GM18519 (cell line): ENCODE measurements around the gene ATF3.

Experiments
- ATAC-seq: cut with Tn5 transposase; IDR thresholded peaks from one replicate; pipeline ENCODE4 v1.9.1; 2021; ENCODE audit warnings: mild to moderate bottlenecking, moderate library complexity; ENCODE audit not compliant: unreplicated experiment, low FRiP score

The ATF3 gene, protein sequence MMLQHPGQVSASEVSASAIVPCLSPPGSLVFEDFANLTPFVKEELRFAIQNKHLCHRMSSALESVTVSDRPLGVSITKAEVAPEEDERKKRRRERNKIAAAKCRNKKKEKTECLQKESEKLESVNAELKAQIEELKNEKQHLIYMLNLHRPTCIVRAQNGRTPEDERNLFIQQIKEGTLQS

DNA sequence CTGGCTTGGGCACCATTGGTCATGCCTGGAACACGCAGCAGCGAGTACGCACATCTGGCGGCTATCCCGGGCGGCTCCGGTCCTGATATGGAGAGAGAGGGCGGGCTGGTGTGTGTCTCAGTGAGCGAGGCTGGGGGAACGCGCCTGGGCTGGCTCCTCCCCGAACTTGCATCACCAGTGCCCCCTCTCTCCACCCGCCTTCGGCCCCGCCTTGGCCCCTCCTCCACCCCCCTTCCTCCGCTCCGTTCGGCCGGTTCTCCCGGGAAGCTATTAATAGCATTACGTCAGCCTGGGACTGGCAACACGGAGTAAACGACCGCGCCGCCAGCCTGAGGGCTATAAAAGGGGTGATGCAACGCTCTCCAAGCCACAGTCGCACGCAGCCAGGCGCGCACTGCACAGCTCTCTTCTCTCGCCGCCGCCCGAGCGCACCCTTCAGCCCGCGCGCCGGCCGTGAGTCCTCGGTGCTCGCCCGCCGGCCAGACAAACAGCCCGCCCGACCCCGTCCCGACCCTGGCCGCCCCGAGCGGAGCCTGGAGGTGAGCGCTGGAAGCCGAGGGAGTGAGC is at the start of gene ATF3:
TSS of gene ATF3 (plus strand) at position 370 of the 567 bp plus-strand sequence. CDS start 6,261 bp downstream, outside the sequence.
- ATAC-seq: peak; percentile 51

DNA sequence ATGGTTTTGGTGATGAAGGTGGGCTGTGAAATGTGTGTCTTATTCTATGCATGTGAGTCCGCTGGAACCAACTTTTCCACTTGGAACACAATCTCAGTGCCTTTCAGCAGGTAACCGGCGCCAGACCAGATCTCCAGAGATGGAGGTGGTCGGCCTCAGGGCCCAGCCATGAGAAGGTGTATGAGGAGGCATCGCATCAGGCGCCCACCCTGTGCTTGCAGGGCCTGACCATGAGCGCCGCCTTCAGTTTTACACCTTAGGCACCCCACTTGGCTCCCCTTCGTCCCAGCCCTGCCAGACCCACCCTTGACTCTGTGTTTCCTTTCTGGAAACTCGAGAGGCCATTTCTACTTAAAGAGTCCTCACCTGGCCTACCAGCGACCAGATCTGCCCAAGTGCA is 48.6 kb upstream of the ATF3 start:
- ATAC-seq: no peak

DNA sequence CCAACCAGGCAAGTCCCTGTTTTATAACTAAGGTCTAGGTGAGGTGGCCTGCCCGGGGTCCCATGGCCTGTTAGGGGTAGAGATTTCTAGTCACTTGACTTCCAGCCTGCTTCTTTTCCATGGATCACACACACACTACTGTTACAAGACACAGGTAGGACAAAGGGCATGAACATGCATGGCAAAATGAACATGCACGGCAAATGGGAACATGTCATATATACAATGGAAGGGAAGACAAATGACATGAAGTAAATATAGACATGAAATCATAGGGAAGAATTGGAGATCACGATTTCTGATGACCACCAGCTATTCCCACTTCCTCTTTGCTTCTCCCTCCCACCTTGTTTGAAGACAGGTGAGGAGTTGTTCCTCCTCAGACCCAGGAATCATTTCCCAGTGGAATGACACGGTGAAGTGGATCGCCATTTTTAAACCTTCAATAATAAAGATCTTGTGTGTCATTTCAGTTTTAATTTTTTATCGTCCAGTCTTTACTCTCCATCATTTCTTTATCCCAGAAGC is 47.6 kb upstream of the ATF3 start:
- ATAC-seq: no peak

DNA sequence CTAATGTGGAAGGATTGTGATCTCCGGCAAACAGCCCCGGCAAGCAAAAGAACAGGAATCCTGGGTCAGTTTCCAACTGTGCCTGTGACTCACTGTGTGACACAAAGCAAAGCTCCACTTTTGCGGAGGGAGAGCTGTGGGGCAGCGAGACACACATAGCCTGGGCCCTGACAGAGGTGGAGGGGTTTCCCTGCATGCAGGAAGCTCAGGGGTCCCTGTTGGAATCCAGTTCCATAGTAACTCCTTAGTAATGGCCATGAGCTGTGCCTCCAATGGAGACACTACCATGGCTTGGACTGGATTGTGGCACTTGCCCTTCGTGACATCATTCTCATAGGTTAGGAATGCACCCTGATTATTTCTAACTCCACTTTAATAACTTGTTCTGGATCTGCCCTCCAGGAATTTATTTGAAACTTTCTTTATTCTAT is 47.0 kb upstream of the ATF3 start:
- no peak for ATAC-seq

DNA sequence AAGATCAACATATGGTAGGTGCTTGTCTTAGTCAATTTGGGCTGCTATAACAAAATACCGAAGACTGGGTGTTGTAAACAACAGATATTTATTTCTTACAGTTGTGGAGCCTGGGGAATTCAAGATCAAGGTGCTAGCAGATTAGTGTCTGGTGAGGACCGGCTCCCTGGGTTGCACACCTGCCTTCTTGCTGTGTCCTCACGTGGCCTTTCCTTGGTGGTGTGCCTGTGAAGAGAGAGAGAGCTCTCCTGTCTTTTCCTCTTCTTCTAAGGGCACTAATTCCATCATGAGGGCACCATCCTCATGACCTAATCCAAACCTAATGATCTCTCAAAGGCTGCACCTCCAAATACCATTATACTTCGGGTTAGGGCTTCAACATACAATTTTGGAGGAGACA is 45.8 kb upstream of the ATF3 start:
- ATAC-seq: no peak

DNA sequence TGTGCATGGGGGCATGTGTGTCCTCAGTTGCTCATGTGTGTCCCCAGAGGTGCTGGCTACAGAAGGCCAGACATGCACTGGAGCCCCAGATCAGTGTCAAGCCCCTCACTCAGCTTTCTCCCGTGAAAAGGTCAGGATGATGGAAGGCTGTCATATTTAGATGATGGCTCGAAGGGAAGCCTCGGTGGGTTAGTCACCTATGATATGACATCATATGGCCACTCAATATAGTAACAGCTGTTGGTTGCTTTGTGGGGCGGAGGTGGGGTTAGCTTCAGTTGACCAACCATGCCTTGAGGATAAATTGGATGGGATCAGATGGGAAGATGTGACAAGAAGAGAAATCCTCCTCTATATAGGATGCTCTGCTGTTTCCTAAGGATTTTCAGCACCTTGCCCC is 43.5 kb upstream of the ATF3 start:
- no peak for ATAC-seq

DNA sequence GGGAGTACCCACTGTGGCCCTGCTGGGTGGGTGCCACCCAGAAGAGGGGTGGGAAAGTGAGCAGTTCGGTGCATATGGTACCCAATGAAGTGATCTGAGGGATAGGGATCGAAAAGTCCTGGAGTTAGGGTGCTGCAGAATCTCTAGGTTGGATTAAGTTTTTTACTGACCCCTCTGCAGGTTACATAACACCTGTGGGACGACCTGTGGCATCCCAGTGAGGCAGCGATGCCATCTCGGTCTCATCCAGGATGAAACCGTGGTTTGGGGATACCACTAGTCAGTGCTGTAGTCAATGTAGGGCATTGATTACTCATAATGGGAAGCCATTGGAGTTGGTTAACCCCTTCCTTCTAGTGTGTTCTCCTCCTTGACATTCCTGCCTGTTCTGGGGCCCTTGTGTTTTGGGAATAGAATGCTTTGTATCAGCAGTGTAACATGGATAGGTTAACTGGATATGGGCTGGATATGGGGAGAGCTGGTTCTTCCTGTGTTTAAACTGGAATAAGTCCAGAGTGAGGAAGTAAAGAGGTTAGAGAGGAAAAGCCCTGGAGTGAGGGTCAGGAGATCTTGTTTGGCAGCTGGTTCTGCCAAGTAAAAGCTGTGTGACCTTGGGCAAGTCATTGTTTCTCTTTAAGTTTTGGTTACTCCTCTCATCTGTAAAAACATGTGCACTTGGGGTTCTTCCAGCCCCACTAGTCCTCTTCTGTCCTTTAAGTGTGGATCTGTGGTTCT is 42.8 kb upstream of the ATF3 start:
- ATAC-seq: no peak

DNA sequence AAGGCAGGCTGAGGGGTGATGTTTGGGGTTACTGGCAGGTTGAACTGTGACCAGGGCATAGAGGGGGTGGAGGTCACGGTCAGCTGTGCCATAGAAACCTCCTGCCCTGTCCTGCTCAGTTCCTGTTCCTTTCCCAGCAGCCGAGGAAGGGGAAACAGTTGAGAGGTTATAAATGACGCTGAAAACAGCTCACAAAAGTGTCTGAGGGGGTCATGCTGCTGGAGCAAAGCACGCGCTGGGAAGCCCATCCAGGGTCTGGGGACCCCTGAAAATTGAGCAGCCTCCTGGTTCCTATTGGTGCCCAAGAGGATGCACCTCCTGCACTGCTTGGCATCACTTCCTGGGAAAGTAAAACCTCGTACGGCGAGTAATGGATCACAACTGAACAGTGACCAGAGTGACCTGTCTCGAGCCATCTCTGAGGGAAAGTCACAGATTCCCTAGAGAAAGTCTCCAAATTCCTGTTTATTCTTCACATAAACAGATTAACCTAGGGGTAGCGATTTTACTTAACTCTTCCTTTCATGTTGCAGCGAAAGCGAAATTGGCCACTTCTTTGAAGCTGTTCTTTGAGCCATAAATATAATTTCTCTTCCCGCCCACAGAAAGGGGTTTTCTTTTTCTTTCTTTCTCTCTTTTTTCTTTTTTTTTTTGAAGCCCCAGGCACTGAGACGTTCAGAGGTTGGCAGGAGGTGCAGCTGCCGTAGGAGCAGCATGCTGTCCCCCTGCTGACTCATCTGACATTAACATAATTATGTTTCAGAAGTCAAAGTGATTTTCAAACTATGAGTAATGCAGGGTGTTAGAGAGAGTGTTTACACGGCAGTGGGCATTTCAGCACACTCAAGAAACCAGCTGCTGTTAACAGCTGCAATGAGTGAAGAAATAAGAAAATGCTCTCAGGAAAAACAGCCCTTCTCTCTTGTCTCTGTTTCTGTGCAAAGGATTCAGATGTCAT is 41.8 kb upstream of the ATF3 start:
- peak; percentile 98 for ATAC-seq

DNA sequence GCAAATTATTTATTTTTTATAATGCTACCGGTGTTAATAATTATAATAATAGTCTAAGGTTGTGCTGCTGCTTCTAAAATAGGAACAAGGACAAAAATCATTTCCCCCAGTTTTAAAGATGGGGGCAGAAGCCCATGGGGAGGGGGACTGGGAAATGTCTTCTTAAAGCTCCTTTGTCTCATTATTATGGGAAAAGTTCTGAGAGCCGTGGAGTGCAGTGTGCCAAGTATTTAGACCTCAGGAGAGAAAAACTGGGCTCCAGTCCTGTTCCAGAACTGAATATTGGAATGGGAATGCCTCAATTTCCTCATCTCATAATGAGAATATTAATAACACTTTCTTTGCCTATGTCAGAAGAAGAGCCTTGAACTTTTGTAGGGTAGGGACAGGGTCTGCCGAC is 40.9 kb upstream of the ATF3 start:
- ATAC-seq: no peak

DNA sequence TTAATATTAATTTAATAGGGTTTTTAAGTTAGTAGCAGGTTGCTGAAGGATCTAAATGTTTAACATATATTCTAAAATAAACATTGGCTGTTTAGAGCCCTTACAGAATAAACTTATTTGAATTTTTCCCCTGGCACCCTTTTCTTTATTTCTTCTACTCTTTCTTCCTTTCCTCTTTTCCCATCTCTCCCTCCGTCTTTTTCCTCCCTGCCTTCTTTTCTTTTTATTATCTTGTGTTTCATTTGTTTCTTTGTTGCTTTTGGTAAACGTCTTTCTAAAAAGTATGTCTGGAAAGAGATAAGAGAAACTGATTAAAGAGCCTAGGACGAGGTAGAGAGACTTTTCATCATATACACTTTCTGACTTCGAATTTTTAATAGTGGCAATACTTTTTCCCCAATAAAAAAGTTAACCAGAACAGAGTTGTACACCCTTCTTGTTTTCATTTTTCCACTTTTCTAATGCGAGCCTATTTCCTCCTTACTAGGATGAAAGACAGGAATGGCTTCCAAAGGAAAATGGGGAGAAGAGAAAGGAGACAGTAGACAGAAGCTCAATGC is 39.5 kb upstream of the ATF3 start:
- ATAC-seq: no peak

DNA sequence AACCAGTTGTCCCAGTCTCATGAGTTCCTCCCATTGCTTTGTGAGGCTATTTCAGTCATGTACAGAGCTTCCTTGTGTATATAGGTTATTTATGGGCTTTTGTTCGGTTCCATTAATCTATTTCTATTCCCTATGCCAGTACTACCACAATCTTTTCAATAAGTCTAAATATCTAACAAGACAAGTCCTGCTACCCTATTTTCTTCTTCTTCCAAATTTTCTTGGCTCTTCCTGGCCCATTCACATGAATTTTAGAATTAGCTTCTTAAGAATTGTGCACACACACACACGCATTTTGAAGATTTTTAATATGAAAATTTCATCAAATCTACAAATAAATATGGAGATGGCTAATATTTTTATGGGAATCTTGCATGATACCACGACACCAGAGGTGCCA is 33.8 kb upstream of the ATF3 start:
- ATAC-seq: no peak

DNA sequence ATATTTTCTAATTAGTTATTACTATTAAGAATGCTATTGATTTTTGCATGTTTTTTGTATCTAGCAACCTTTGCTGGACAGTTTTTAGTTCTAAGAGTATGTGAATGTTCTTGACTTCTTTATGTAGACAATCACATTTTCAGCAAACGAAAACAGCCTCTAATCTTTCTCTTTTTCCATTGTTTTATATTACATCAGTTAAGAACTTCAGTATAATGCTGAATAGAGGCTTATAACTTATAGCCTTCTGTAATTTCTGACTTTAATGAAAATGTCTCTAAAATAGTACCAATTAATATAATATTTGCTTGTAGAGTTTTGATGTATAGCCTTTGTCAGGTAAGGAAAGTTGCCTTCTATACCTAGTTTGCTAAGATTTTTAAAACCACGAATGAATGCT is 33.2 kb upstream of the ATF3 start:
- no peak for ATAC-seq

DNA sequence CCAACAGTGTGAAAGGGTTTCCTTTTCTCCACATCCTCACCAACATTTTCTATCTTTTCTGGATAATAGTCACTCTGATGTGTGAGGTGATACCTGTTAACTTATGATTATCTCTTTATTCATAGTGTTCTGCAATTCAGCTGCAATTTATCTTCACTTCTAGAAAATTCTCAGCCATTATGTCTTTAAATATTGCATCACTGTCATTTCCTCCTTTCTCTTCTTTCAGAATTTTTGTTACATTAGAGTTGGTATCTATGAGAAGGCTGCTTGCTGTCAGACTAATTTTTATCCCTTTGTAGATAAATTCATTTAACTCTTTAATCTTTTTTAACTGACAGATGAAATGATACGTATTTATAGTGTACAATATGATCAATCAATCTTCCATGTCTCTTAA is 30.5 kb upstream of the ATF3 start:
- ATAC-seq: no peak

DNA sequence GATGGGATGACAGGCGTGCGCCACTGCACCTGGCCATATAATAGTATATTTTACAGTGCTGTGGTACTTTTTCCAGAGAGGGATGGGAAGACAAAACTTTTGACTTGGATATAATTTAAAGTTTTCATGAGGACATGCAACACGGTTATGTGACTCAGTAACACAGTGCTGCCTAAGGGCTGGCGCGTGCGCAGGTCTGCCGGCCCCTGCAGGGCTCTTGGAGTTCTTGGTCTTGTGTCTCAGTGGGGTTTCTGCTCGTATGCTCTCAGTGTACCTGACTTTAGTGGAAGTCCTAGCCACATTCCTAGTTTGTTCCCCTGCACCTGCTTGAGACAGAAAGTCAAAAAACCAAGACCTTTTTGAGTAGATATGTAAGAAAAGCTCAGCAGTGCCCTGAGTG is 27.5 kb upstream of the ATF3 start:
- ATAC-seq: no peak

DNA sequence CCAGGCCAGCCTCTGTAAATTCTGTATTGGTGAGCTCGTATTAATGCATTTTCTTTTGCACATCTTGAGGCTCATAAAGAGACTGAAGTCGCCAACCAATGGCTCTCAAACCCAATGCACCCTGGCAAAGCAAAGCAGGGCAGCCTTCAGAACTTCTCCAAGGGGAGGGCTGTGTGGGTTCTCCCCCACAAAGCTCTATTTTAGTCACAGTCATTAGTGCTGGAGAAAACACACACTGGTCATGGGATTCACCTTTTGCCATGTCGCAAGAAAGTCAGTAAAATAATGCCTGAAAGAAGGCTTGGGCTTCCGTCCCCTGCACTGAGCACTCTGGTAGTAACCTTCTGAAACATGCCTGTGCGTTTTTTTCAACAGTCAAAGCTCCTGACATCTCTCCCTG is 26.3 kb upstream of the ATF3 start:
- ATAC-seq: no peak

DNA sequence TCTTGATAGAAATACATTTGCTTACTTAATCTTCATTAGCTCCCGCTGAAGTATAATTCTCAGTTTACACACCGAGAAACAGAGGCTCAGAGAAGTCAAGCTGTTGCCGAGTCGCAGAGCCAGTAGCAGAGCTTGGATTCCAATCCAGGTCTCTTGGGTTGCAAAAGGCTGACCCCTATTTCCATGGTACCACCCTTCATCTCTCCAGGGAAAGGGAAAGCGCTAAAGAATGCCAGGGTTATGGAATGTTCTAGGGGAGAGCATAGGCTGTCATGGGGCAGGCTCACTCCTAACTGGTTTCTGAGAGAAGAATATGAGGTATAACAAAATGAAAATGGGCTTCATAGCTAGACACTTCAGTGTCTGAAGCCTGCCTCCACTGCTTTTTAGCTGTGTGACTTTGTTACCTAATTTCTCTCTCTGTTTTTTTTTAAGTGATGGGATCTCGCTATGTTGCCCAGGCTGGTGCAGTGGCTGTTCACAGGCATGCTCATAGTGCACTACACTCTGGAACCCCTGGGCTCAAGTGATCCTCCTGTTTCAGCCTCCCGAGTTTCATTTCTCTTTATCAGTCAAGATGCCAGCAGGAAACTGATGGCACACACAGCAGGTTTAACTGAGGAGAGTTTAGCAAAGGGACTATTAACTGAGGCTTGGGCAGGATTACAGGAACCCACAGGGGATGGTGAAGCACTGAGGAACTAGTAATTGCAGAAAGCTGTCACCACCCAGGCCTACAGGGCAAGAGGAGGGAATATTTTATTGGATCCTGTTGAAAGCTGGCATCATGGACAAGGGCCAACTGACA is 25.5 kb upstream of the ATF3 start:
- no peak for ATAC-seq

DNA sequence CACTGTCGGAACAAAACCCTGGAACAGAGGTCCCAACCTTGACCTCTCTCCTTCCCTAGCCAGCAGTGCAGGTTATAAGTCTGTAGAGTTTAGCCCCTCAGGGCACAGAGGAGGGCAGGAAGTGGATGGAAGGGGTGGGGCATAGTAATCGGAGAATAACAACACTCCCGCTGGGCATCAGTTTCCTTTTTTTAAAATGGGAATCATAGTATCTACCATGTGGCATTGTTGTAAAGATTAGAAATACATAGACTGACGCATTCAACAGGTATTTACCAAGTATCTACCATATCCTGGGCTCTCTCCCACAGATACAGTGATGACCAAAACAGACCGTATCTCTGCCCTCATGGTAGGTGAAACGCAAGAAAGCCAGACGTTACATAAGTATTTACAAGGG is 24.9 kb upstream of the ATF3 start:
- no peak for ATAC-seq

DNA sequence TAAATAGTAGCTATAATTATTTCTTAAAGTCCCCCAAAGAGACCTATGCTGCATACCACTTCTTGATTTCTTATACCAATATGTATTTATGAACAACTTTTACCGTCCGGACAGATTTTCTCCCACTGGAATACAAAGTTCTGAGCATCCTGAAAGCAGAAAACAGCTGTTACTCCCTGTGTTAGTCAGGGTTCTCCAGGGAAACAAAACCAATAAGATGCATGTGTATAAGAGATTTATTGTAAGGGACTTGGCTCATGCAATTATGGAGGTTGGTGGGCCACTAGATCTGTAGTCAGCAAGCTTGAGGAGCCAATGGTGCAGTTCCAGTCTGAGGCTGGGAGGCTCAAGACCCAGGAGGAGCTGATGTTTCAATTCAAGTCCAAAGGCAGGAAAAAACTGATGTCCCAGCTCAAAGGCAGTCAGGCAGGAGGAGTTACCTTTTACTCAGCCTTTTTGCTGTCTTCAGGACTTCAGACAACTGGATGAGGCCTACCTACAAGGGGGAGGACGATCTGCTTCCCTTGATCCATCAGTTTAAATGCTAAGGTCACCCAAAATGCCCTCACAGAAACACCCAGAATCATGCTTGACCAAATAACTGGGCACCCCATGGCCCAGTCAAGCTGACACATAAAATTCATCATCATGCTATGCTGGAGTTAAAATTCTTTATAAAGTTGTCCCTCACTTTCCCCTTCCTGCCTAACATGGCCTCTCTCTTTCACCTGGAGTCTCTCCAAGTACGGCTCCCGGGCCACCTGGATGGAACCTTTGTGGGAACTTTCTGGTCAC is 24.3 kb upstream of the ATF3 start:
- no peak for ATAC-seq

DNA sequence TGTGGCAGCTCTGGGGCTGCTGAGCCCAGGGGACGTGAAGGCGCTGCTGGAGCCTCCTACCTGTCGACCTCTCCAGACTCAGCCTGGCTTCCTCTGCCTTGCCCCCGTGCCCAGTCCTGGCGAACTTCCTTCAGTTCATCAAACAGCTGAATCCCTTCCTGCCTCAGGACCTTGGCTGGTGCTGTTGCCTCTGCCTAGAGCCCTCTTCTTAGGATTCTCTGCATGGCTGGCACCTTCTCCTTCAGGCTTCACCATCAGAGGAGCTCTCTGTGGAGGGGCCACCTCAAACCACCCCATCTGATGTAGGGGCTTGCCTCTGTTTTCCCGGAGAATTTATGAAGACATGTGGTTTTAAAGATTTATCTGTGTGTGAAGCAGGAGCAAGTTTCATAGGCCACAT is 23.4 kb upstream of the ATF3 start:
- no peak for ATAC-seq
